Measurements from ENCODE around the gene HMMR. TPM values are rescaled to one million over a fixed set of nuclear protein-coding genes. Genes with fewer than 3 reads are reported as not detected.

HMMR gene
- total RNA-seq, 1 donor from 2014 or later: 25.9 TPM

- no peak for DNase-seq (ENCODE audit: extremely low spot score, unreplicated experiment)
- Mint-ChIP-seq H3K27ac (no peak overlapping the region), H3K36me3 (peaks cover 31% of the 10 kb centered on the region), H3K27me3 (no peaks in the 10 kb centered on the region), H3K9me3 (no peaks in the 10 kb centered on the region), H3K4me1 (ENCODE audit: unreplicated experiment) (no peaks in the 10 kb centered on the region), H3K4me3 (no peak overlapping the region)
- TF ChIP-seq CTCF (conservative IDR thresholded peaks at IDR 0.05): no peak
Observed at GRCh38 chr5:163489745-163490075, 29.3 kb downstream of the HMMR start.

DNA sequence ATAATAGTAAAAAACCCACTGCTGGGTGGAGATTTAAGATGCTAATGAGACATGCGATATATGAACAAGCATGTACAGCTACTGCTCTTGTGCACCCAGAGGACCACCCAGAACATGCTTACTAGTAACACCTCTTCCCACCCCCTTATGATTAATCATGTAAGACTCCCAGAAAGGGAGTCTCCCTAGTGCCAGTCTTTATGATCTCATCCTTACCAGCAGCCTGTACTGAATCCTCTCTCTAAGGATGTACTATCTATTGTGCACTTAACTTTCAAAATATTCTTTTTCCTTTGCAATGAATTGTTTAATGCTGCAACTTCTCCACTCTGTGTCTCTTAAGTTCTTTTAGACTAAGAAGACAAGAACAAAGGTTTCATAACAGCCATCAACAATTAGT is 35.9 kb downstream of the HMMR start:
- no peak for DNase-seq (ENCODE audit: extremely low spot score, unreplicated experiment)
- Mint-ChIP-seq H3K9me3 (no peaks in the 10 kb centered on the region), H3K4me1 (ENCODE audit: unreplicated experiment) (no peaks in the 10 kb centered on the region), H3K27me3 (no peaks in the 10 kb centered on the region), H3K4me3 (no peak overlapping the region), H3K36me3 (no peaks in the 10 kb centered on the region), H3K27ac (no peak overlapping the region)
- TF ChIP-seq CTCF (conservative IDR thresholded peaks at IDR 0.05): no peak

- no peak for TF ChIP-seq CTCF (conservative IDR thresholded peaks at IDR 0.05)
- Mint-ChIP-seq H3K4me3 (no peak overlapping the region), H3K27me3 (no peaks in the 10 kb centered on the region), H3K9me3 (no peaks in the 10 kb centered on the region), H3K36me3 (no peaks in the 10 kb centered on the region), H3K4me1 (ENCODE audit: unreplicated experiment) (peaks cover under 1% of the 10 kb centered on the region), H3K27ac (no peak overlapping the region)
- no peak for DNase-seq (ENCODE audit: extremely low spot score, unreplicated experiment)
Observed at GRCh38 chr5:163497315-163497714, 36.9 kb downstream of the HMMR start.

- no peak for TF ChIP-seq CTCF (conservative IDR thresholded peaks at IDR 0.05)
- Mint-ChIP-seq H3K27ac (no peak overlapping the region), H3K4me3 (no peak overlapping the region), H3K9me3 (no peaks in the 10 kb centered on the region), H3K4me1 (ENCODE audit: unreplicated experiment) (peaks cover 10% of the 10 kb centered on the region), H3K27me3 (no peaks in the 10 kb centered on the region), H3K36me3 (no peaks in the 10 kb centered on the region)
- no peak for DNase-seq (ENCODE audit: extremely low spot score, unreplicated experiment)
Observed at GRCh38 chr5:163498886-163499285, 38.5 kb downstream of the HMMR start.

DNA sequence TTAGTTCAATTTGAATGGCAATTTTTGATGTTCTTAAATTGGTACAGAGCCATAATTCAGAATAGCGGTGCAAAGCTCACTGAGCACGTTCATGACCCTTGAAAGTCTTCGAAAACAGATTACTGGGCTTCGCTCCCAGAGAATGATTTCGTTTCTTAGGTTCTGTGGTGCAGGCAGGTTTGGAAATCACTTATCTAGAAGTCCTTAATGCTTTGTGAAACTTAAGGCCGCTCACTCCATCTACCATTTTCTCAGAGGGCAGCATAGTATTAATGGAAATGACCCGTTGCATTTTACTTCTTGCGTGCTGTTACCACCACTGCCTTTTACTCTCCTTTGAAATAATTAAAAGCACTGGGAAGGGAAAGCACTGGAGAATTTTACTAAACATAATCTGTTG is 42.1 kb downstream of the HMMR start:
- H3K36me3 Mint-ChIP-seq: no peaks in the 10 kb centered on the region
- no peaks in the 10 kb centered on the region for H3K27me3 Mint-ChIP-seq
- TF ChIP-seq CTCF (conservative IDR thresholded peaks at IDR 0.05): no peak
- DNase-seq (ENCODE audit: extremely low spot score, unreplicated experiment): no peak
- H3K9me3 Mint-ChIP-seq: no peaks in the 10 kb centered on the region
- peak overlapping the region; percentile 98 for H3K27ac Mint-ChIP-seq
- peaks cover 13% of the 10 kb centered on the region for H3K4me1 Mint-ChIP-seq (ENCODE audit: unreplicated experiment)
- H3K4me3 Mint-ChIP-seq: peak overlapping the region; percentile 98
